Measurements from ENCODE around the gene TBCE. TPM values are rescaled to one million over a fixed set of nuclear protein-coding genes. Genes with fewer than 3 reads are reported as not detected.
A peak's percentile ranks its signal among the peaks of the same experiment; 100 is the strongest.

Gene TBCE
- total RNA-seq, 1 experiment from 2014 or later, result 41.6 TPM

DNA sequence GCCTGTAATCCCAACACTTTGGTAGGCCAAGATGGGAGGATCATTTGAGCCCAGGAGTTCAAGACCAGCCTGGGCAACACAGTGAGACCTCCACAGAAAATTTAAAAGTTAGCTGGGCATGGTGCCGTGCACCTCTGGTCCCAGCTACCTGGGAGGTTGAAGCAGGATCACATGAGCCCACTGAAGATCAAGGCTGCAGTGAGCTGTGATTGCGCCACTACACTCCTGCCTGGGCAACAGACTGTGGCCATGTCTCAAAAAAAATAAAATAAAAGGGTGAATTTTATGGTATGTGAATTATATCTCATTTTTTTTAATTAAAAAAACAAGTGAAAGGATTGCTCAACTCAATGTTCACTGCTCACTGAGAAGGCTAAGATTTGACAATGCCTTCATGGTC lies 48.0 kb upstream of the TBCE start:
- H3K4ac ChIP-seq (ENCODE audit: low read depth, low read length), result no peak overlapping the region
- H3T11ph ChIP-seq (ENCODE audit: low read length), result no peak overlapping the region
- Mint-ChIP-seq H3K27me3 (ENCODE audit: low read depth) (no peaks in the 10 kb centered on the region), H3K9me3 (no peaks in the 10 kb centered on the region), H3K4me3 (no peak overlapping the region), H3K27ac (peak overlapping the region in 2 of 3 experiments; percentile 46; a peak in 3 of 7 replicates), H3K36me3 (ENCODE audit: insufficient read depth in 1 of 3, low read depth in 3 of 3) (peaks cover 20 to 46% (median 29%) of the 10 kb centered on the region in 3 experiments; a peak in 6 of 7 replicates), H3K4me1 (peaks cover 11 to 14% of the 10 kb centered on the region in 2 experiments)
- no peak overlapping the region for H3K9ac ChIP-seq (ENCODE audit: extremely low read depth, insufficient read length, low read length)
- H2AFZ ChIP-seq (ENCODE audit: low read length), result no peak overlapping the region
- no peak overlapping the region for H4K91ac ChIP-seq (ENCODE audit: insufficient read length, low read depth, low read length)
- no peak overlapping the region for H2BK20ac ChIP-seq (ENCODE audit: low read depth, low read length, poor library complexity, severe bottlenecking)
- H3K18ac ChIP-seq (ENCODE audit: insufficient read length, low read depth, low read length), result no peak overlapping the region
- TF ChIP-seq CTCF (conservative IDR thresholded peaks at IDR 0.05), result no peak
- no peaks in the 10 kb centered on the region for H4K20me1 ChIP-seq (ENCODE audit: control insufficient read depth, insufficient read depth, insufficient read length)
- H2BK5ac ChIP-seq (ENCODE audit: insufficient read length, low read length), result no peak overlapping the region
- no peaks in the 10 kb centered on the region for H3K9me3 ChIP-seq (ENCODE audit: control insufficient read depth, low read depth, low read length)
- H3K23ac ChIP-seq (ENCODE audit: insufficient read length, low read depth, low read length), result no peak overlapping the region
- H2AK5ac ChIP-seq (ENCODE audit: insufficient read length, low read length), result no peak overlapping the region
- no peaks in the 10 kb centered on the region for H3K27me3 ChIP-seq (ENCODE audit: insufficient read depth, low read length)
- H2BK12ac ChIP-seq (ENCODE audit: insufficient read length, low read depth, low read length), result no peak overlapping the region
- no CpG with 5 or more reads among the region's 2 CpGs for WGBS (ENCODE audit: extremely low coverage, insufficient read length, low lambda C conversion rate)
- no peak overlapping the region for H3K14ac ChIP-seq (ENCODE audit: insufficient read depth, low read length)
- no peak overlapping the region for H2BK120ac ChIP-seq (ENCODE audit: low read depth, low read length, poor library complexity, severe bottlenecking)
- H3K27ac ChIP-seq (ENCODE audit: insufficient read length, low read depth, low read length), result no peak overlapping the region
- H3K4me1 ChIP-seq (ENCODE audit: insufficient read depth, low read length), result no peaks in the 10 kb centered on the region; the same call in 1 of the 2 replicates
- H4K5ac ChIP-seq (ENCODE audit: insufficient read length, low read depth, low read length), result no peak overlapping the region
- no peak overlapping the region for H4K8ac ChIP-seq (replicated peaks; ENCODE audit: insufficient read length, low read depth, low read length)
- no peak overlapping the region for H3K4me2 ChIP-seq (ENCODE audit: insufficient read depth, insufficient read length, low read length)
- no peak for DNase-seq
- H3K79me2 ChIP-seq (ENCODE audit: insufficient read depth, low read length), result peaks cover 54% of the 10 kb centered on the region
- H3K56ac ChIP-seq (ENCODE audit: insufficient read length, low read depth, low read length), result no peak overlapping the region
- no peak overlapping the region for H2BK15ac ChIP-seq (ENCODE audit: low read depth, low read length)
- no peaks in the 10 kb centered on the region for H3K23me2 ChIP-seq (ENCODE audit: insufficient read length, low read depth, low read length, poor library complexity, severe bottlenecking)
- peaks cover 14% of the 10 kb centered on the region for H3K79me1 ChIP-seq (ENCODE audit: insufficient read depth, low read depth, low read length, poor library complexity, severe bottlenecking)
